Measurements from ENCODE around the gene PPARGC1A.

DNA sequence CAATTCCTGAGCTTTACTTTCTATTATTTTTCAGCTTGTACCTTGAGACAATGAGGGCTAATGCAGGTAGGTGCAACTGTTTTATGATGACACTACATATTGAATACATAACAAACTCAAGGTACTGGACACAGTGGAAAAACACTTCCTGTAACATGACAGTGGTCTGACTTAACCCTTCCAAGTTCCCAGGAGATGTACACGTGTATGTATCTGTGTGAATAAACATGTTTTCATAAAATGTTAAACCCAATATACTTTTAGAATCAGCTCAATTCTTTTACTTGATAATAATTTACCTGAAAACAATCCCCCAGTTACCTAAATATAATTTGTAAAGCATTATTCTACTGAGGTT, 1.2 kb upstream of the PPARGC1A start:
- no peak for TF ChIP-seq POLR2AphosphoS5 (IDR thresholded peaks at IDR 0.05)
- TF ChIP-seq POLR2A (IDR thresholded peaks at IDR 0.05; ENCODE audit: low read depth): no peak
- TF ChIP-seq, protein P1, sequence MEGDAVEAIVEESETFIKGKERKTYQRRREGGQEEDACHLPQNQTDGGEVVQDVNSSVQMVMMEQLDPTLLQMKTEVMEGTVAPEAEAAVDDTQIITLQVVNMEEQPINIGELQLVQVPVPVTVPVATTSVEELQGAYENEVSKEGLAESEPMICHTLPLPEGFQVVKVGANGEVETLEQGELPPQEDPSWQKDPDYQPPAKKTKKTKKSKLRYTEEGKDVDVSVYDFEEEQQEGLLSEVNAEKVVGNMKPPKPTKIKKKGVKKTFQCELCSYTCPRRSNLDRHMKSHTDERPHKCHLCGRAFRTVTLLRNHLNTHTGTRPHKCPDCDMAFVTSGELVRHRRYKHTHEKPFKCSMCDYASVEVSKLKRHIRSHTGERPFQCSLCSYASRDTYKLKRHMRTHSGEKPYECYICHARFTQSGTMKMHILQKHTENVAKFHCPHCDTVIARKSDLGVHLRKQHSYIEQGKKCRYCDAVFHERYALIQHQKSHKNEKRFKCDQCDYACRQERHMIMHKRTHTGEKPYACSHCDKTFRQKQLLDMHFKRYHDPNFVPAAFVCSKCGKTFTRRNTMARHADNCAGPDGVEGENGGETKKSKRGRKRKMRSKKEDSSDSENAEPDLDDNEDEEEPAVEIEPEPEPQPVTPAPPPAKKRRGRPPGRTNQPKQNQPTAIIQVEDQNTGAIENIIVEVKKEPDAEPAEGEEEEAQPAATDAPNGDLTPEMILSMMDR (IDR thresholded peaks at IDR 0.05): no peak
